ENCODE measurements around the gene SMARCC2. TPM values are rescaled to one million over a fixed set of nuclear protein-coding genes. Genes with fewer than 3 reads are reported as not detected.

The SMARCC2 gene
- total RNA-seq, 1 donor from 2014 or later, result 196 TPM

GRCh38 chr12:56155256-56155845 is 33.9 kb downstream of the SMARCC2 start:
- no peak for TF ChIP-seq CTCF (IDR thresholded peaks at IDR 0.05; ENCODE audit: partially characterized antibody, unreplicated experiment)
- no peak for DNase-seq
- H3K27ac Mint-ChIP-seq (ENCODE audit: unreplicated experiment), result peak overlapping the region; percentile 21
- H3K9me3 Mint-ChIP-seq (ENCODE audit: unreplicated experiment), result peaks cover 18% of the 10 kb centered on the region
- peaks cover 17% of the 10 kb centered on the region for H3K4me1 Mint-ChIP-seq (ENCODE audit: low read depth, unreplicated experiment)
- H3K4me3 Mint-ChIP-seq (ENCODE audit: unreplicated experiment), result peak overlapping the region; percentile 26
- no peaks in the 10 kb centered on the region for H3K36me3 Mint-ChIP-seq (ENCODE audit: unreplicated experiment)
- H3K27me3 Mint-ChIP-seq (ENCODE audit: unreplicated experiment), result peaks cover 30% of the 10 kb centered on the region

- peaks cover 13% of the 10 kb centered on the region for H3K4me1 Mint-ChIP-seq (ENCODE audit: low read depth, unreplicated experiment)
- no peak for TF ChIP-seq CTCF (IDR thresholded peaks at IDR 0.05; ENCODE audit: partially characterized antibody, unreplicated experiment)
- peaks cover 27% of the 10 kb centered on the region for H3K27me3 Mint-ChIP-seq (ENCODE audit: unreplicated experiment)
- H3K9me3 Mint-ChIP-seq (ENCODE audit: unreplicated experiment), result peaks cover 18% of the 10 kb centered on the region
- H3K36me3 Mint-ChIP-seq (ENCODE audit: unreplicated experiment), result no peaks in the 10 kb centered on the region
- no peak for DNase-seq
- peak overlapping the region; percentile 58 for H3K4me3 Mint-ChIP-seq (ENCODE audit: unreplicated experiment)
- H3K27ac Mint-ChIP-seq (ENCODE audit: unreplicated experiment), result no peak overlapping the region
Observed at GRCh38 chr12:56154818-56155217, 34.5 kb downstream of the SMARCC2 start.

- no peak for DNase-seq
- no peak for TF ChIP-seq CTCF (IDR thresholded peaks at IDR 0.05; ENCODE audit: partially characterized antibody, unreplicated experiment)
- peaks cover 27% of the 10 kb centered on the region for H3K27me3 Mint-ChIP-seq (ENCODE audit: unreplicated experiment)
- peak overlapping the region; percentile 18 for H3K27ac Mint-ChIP-seq (ENCODE audit: unreplicated experiment)
- H3K36me3 Mint-ChIP-seq (ENCODE audit: unreplicated experiment), result no peaks in the 10 kb centered on the region
- peaks cover 17% of the 10 kb centered on the region for H3K9me3 Mint-ChIP-seq (ENCODE audit: unreplicated experiment)
- peaks cover 12% of the 10 kb centered on the region for H3K4me1 Mint-ChIP-seq (ENCODE audit: low read depth, unreplicated experiment)
- no peak overlapping the region for H3K4me3 Mint-ChIP-seq (ENCODE audit: unreplicated experiment)
Observed at GRCh38 chr12:56154246-56154771, 35.0 kb downstream of the SMARCC2 start.

GRCh38 chr12:56153678-56154065 is 35.6 kb downstream of the SMARCC2 start:
- H3K36me3 Mint-ChIP-seq (ENCODE audit: unreplicated experiment), result no peaks in the 10 kb centered on the region
- H3K4me1 Mint-ChIP-seq (ENCODE audit: low read depth, unreplicated experiment), result peaks cover 12% of the 10 kb centered on the region
- peak overlapping the region; percentile 52 for H3K27ac Mint-ChIP-seq (ENCODE audit: unreplicated experiment)
- DNase-seq, result no peak
- no peak for TF ChIP-seq CTCF (IDR thresholded peaks at IDR 0.05; ENCODE audit: partially characterized antibody, unreplicated experiment)
- H3K9me3 Mint-ChIP-seq (ENCODE audit: unreplicated experiment), result peaks cover 10% of the 10 kb centered on the region
- peaks cover 22% of the 10 kb centered on the region for H3K27me3 Mint-ChIP-seq (ENCODE audit: unreplicated experiment)
- H3K4me3 Mint-ChIP-seq (ENCODE audit: unreplicated experiment), result peak overlapping the region; percentile 89
